Left lung (tissue), 10 donors: ENCODE results near the gene PLXNA1. TPM values are rescaled to one million over a fixed set of nuclear protein-coding genes. Genes with fewer than 3 reads are reported as not detected.

Source experiments
- ATAC-seq: fragments of 200-7000 bp; cut with Tn5 transposase; one replicate; pipeline ENCODE4 v1.9.1; 2020; ENCODE audit warnings: moderate library complexity
- DNase-seq, 4 donors: peaks; one replicate each; pipeline ENCODE4 v3.0.0-alpha.2; 2013 to 2020
- H3K27ac ChIP-seq, 2 donors: fragments of 200-600 bp; sonication (generic) in 1 of 2; one replicate each; pipeline versions ENCODE4 v1.5.0 to v1.8.0; 2020 to 2021
- H3K27me3 ChIP-seq, 2 donors: fragments of 200-600 bp; sonication (generic) in 1 of 2; one replicate each; pipeline versions ENCODE4 v1.5.0 to v1.8.0; 2020 to 2021
- H3K36me3 ChIP-seq, 2 donors: fragments of 200-600 bp; sonication (generic) in 1 of 2; one replicate each; pipeline versions ENCODE4 v1.5.0 to v1.8.0; 2020 to 2021
- H3K4me1 ChIP-seq, 2 donors: fragments of 200-600 bp; one replicate each; pipeline ENCODE4 v1.8.0; 2021
- H3K4me3 ChIP-seq, 2 donors: fragments of 200-600 bp; sonication (generic) in 1 of 2; one replicate each; pipeline versions ENCODE4 v1.5.0 to v1.8.0; 2020 to 2021; ENCODE audit warnings: mild to moderate bottlenecking in 1 of 2
- H3K9me3 ChIP-seq, 2 donors: fragments of 200-600 bp; sonication (generic) in 1 of 2; one replicate each; pipeline versions ENCODE4 v1.5.0 to v1.8.0; 2020 to 2021
- CTCF ChIP-seq, 2 donors: fragments of 200-600 bp; sonication (generic) in 1 of 2; IDR thresholded peaks; one replicate each; pipeline versions ENCODE4 v1.5.0 to v1.8.0; 2021; ENCODE audit warnings: antibody characterized with exemption in 2 of 2
- intact Hi-C, 2 donors: fragments of 100-400 bp; cut with DNase I; formaldehyde crosslinking; loops; one replicate each; pipeline versions ENCODE4 v1.11.2 to v1.14.2; 2022
- polyA plus RNA-seq, 6 donors: library from polyadenylated mRNA; unstranded; fragments of 120-200 nt; gene quantifications; one replicate each; pipeline ENCODE4 v1.2.1, GENCODE V29; 2013; ENCODE audit not compliant: insufficient read length in 6 of 6
- total RNA-seq, 2 donors: library from RNA; stranded (reverse); fragmentation: NEBNext Ultra II Directional; extraction: Animal tissue kit (Norgen Biotek cat#: 25700); gene quantifications; one replicate each; pipeline ENCODE4 v1.2.1, GENCODE V29; 2021
- donor health status: DM: no; HTN: yes; CAD: no.
- donor health status: DM: no; HTN: no; CAD: no.

PLXNA1 gene
- total and polyA plus RNA-seq, 8 donors, result 27.2 to 64.6 (median 32.0) TPM

GRCh38 chr3:126983653-126984390 lies 907 bp downstream of the PLXNA1 start:
- Histone ChIP-seq H3K9me3 (no peaks in the 10 kb centered on the region), H3K4me1 (peaks cover 12 to 30% of the 10 kb centered on the region in 2 donors), H3K4me3 (peak overlapping the region; percentile 66 to 76), H3K27ac (no peak overlapping the region), H3K36me3 (peaks cover 0 to 6% of the 10 kb centered on the region in 2 donors), H3K27me3 (peaks cover 0 to 57% of the 10 kb centered on the region in 2 donors)
- intact Hi-C loops, result loop anchor here in 1 of 2 donors (5.0 kb wide), 2 partner anchors 232 to 302 kb away; no protein-coding TSS in a partner anchor
- TF ChIP-seq CTCF (IDR thresholded peaks at IDR 0.05), result no peak
- ATAC-seq (peak; percentile 3), DNase-seq (peak in 3 of 4 donors; percentile 42 to 83 (median 46))

GRCh38 chr3:126984391-126985131 lies 1.6 kb downstream of the PLXNA1 start:
- Histone ChIP-seq H3K36me3 (peaks cover 0 to 13% of the 10 kb centered on the region in 2 donors), H3K27ac (no peak overlapping the region), H3K4me1 (peaks cover 12 to 30% of the 10 kb centered on the region in 2 donors), H3K9me3 (no peaks in the 10 kb centered on the region), H3K27me3 (peaks cover 0 to 50% of the 10 kb centered on the region in 2 donors), H3K4me3 (peak overlapping the region; percentile 66 to 76)
- no peak for TF ChIP-seq CTCF (IDR thresholded peaks at IDR 0.05)
- ATAC-seq (no peak), DNase-seq (peak in 1 of 4 donors; percentile 53)
- intact Hi-C loops, result loop anchor here in 1 of 2 donors (5.0 kb wide), 2 partner anchors 232 to 302 kb away; no protein-coding TSS in a partner anchor

DNA sequence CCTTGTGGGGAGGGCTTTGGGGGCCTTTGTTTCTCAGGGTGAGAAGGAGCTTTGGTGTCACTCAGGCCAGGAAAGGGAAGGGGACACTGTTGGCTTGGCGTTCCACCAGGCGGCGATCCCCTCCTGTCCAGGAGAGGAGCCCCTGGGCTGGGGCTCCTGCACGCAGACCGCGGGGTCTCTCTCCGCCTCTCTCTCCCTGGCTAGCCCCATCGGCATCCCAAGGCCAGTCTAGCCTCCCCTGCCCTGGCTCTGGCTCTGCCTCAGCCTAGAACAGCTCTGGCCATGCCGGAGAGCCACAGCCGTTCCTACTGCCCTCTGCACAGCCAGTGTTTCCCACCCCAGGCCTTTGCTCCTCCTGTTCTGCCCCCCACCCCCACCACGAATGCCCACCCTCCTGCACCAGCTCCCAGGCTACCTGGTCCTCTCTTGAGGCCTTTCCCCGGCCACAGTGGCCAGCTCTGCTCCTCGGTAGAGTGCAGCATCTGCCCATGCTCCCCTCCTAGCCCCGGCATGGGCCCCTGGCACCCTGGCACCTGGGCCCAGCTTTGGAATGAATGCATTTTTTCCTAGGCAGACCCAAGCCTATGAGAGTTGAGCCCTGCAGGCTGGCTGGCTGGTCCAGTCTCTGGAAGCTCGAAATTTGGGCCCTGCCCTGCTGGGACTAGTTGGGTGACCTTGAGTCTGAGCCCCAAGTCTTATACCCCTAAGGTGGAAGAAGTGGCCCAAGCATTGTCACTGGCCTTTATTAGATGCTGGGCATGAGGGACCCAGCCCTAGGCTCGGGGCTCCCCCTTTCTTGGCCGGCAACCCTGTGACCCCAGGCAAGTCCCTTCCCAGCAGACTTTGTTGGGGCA lies 2.4 kb downstream of the PLXNA1 start:
- H3K4me1 ChIP-seq, result peaks cover 12 to 30% of the 10 kb centered on the region in 2 donors
- no peak overlapping the region for H3K4me3 ChIP-seq
- no peak overlapping the region for H3K27ac ChIP-seq
- intact Hi-C loops, result no loop called here
- TF ChIP-seq CTCF (IDR thresholded peaks at IDR 0.05), result no peak
- ATAC-seq (no peak), DNase-seq (peak in 1 of 4 donors; percentile 54)
- peaks cover 0 to 21% of the 10 kb centered on the region in 2 donors for H3K36me3 ChIP-seq
- H3K9me3 ChIP-seq, result no peaks in the 10 kb centered on the region
- H3K27me3 ChIP-seq, result peaks cover 0 to 42% of the 10 kb centered on the region in 2 donors

DNA sequence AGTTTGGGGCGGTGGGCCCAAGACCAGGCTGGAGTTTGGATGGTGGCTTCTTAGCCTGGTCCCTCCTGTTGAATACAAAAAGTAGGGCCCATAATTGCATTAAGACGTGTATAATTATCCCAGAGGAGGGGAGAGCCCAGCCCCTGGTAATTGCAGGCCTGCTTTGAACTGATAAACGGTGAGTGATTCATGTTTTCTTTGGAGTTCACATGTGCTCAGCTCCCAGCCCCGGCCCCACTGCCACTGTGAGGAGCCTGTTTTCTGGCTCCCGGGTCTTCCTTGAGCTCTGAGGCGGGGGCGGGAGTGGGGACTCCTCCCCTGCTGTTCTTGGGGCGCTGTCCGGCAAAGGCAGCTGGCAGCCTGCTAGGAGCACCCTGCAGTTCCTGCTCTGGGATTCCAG lies 3.1 kb downstream of the PLXNA1 start:
- TF ChIP-seq CTCF (IDR thresholded peaks at IDR 0.05), result no peak

More for the DNA sequence above, 3.1 kb downstream of the PLXNA1 start:
- Histone ChIP-seq H3K27ac (no peak overlapping the region), H3K4me3 (no peak overlapping the region), H3K4me1 (peaks cover 12 to 30% of the 10 kb centered on the region in 2 donors), H3K9me3 (no peaks in the 10 kb centered on the region), H3K36me3 (peaks cover 0 to 27% of the 10 kb centered on the region in 2 donors), H3K27me3 (peaks cover 0 to 37% of the 10 kb centered on the region in 2 donors)
- peak in 1 of 4 donors; percentile 80 for DNase-seq
- intact Hi-C loops, result no loop called here
- no peak for ATAC-seq
